GM18520 (cell line): ENCODE measurements around the gene IPCEF1.
A peak's percentile ranks its signal among the peaks of the same experiment; 100 is the strongest.
"Not testable (repeated sequence)": the region's sequence is repeated elsewhere in the genome, so short reads cannot be mapped to it uniquely, and the experiment has no call there.

ENCODE experiments used
- ATAC-seq: cut with Tn5 transposase; IDR thresholded peaks from one replicate; pipeline ENCODE4 v1.9.1; 2021; ENCODE audit not compliant: unreplicated experiment

Gene IPCEF1

DNA sequence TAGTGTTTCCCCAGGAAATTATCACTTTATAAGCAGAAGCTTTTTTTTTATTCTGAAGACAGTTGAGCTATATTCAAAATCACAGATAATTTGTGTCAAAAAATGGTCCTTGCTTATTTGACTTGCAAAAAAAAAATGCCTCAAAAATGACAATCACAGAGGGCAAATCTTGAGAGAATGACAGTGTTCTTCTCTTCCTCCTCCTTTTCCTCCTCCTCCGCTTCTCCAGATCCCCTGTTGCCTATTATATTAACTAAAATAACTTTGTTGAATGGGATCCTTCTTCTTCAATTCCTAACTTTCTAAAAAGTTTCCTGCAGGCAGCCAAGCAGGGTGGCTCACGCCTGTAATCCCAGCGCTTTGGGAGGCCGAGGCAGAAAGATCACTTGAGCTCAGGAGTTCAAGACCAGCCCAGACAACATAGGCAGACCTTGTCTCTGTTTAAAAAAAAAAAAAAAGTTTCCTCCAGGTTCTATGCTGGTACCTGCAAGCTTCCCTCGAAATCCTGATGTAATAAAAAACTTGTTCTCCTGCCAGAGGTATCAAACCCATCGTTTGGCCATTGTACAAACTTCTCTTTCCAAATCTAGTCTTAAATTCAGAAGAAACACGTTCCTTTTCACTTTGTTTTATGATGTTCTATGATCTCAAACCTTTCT, 128.6 kb downstream of the IPCEF1 start:
- ATAC-seq, result no peak

DNA sequence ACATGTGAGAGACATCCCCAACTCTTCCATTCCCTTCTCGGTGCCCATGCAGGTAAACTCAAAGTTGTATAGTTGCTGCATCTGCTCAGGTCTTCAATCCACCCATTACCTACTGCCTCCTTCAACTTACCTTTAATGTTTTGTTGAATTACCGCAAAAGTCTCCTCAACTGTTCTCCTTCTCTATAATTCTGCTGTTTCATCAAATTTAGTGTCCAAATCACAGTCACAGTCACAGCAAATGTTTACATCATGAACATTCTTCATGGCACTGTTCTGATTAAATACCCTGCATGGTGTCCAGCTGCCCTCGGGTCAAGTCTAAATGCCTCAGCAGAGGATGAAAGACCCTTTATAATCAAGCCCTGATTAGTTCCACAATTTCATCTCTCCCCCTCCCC, 130.1 kb downstream of the IPCEF1 start:
- ATAC-seq, result no peak

DNA sequence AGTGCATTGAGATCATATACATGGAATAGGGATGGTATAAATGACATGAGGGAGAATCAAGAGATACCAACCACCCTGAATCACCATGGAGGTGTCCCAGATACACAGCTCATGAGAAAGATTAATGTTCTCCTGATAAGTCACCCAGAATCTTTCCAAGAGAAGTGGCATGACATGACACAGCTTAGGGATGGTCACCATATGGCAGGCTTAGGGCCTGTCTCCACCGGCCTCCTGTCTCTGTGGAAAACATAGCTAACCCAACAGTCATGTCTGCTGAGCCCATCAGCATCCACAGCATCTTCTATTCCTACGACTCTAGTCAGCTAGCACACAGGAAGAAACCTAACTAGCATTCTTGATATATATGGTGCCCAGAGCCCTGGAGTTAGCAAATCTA, 133.3 kb downstream of the IPCEF1 start:
- no peak for ATAC-seq

DNA sequence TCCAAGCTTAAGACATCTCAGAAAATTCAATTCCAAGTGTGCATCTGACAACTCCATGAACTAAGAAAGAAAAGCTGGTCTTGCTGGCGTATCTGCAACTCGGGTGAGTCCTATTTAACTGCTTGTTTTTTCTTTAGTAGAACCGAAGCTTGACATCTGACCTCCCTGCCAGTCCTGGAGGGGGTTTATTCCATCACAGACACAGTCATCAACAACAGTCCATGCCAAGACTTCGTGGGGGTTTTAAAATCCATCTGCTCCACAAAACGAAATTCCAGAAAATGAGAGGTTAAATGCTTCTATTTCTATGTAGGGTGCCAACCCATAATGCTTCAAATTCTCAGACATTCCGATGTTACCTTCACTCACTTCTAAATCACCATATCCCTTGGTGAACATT, 133.9 kb downstream of the IPCEF1 start:
- ATAC-seq, result no peak

DNA sequence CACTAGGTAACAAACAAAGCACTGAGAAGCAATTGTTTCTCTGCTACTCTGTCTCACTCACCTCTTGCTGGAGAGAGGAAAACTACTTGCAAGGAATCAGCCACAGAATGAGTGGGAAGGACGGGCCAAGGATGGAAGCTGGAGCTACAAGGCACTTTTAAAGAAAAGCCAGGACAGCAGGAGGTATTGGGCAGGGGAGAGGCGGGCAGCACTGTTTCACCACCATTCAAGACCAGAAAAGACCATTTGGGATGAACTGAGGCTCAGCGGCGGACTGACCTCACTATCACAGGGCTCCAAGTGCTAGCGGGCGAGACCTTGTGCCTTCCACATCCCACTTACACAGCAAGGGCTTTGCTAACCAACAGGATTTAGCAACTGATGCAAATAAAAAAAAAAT, 137.4 kb downstream of the IPCEF1 start:
- no peak for ATAC-seq

DNA sequence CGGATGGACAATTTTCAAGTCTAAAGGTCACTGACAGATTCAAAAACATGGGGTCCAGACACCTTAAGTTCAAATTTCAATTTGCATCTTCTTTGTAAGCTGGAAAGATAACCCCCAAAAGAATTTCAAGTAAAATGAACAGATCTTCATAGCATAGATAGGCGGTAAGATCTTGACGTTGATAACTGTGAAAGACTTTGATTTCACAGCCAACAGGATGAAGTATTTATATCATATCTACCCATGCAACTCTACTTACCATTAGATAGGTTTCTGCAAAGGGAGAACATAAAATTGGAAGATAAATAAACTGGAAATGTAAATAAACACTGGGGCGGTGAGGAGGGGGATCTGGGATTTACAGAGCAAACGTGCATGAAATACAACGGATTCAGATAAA, 137.8 kb downstream of the IPCEF1 start:
- no peak for ATAC-seq

DNA sequence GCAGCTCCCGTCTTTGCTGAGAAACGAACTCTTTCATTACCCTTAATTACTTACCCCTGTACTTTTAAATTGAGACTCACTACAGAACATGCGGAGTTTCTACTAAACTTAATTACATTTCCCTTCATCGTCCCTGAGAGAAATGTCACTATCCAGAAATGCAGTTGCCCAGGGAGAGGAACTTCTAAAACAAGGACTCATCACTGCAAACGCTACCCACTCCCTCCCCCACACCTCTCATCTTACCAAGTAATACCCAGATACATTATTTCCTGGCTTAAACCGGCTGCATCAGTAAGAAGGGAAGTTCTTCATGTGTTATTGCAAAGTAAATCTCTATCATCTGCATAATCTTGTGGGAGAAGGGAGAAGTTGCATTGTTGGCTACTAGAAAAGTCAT, 138.3 kb downstream of the IPCEF1 start:
- ATAC-seq, result no peak

DNA sequence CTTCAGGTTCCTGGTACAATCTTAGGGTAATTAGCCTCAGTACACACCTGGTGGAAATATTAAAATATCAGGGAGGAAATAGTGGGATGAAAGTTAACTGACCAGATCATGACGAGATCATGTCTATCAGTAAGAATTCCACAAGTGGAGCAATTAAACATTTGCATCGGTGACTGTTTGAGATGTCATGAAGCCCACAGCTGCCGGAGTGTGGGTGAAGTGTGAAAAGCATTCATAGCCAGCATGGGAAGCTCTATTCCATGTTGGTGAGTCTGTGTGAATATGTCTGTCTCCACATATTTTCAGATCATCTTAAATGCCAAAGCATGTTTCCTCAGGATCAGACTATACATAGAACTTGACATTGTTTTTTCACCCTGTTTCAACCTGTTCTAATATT, 142.8 kb downstream of the IPCEF1 start:
- ATAC-seq, result no peak

DNA sequence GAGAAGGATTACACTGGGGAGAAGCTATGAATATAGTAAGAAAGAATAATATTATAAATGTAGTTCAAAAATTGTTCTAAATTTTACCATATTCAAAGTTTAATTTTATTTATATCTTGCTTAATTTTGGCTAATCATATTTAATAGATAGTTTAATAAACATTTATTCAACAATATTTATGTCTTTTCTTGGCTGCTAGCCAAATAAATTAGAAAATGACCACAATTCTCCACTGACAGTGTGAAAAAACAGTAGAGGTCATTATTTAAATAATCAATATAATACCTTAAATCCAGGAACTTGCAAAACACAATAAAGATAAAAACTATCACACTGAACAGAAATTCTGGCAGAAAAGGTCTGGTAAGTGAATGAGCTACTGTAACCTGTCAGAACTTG, 145.9 kb downstream of the IPCEF1 start:
- ATAC-seq, result no peak

DNA sequence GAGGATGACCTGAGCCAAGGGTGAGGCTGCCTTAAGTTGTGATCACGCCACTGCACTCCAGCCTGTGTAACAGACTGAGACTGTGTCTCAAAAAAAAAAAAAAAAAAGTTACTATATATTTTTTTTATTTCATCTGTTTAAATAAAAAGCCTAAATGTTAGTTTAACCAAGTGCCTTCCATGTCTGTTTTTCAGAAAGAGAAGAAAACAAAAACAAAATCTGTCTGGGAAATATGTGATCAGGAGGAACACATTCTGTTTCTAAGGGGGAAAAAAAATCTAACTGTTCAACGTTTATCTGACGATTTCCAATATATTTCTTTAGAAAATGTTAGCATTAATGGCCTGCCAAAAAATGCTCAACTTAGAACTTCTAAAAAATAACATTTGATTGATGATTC, 147.0 kb downstream of the IPCEF1 start:
- ATAC-seq, result no peak

DNA sequence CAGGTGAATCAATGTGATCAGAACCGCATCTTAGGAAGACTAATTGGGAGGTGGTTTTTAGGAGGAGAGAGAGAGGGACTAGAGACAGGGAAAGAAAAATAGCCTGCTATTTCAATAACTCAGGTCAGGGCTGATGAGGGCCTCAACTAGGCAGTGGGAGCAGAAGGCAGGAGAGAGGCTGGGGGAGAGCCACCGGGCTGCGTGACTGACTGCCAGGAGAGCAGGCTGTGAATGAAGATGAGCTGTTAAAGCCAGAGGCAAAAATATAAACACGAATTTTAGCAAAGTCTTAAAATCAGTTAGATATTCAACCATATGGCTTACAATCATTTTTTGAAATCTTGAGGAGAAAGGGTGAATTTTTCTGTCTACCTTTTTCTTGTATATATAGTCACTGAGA, 149.6 kb downstream of the IPCEF1 start:
- no peak for ATAC-seq

DNA sequence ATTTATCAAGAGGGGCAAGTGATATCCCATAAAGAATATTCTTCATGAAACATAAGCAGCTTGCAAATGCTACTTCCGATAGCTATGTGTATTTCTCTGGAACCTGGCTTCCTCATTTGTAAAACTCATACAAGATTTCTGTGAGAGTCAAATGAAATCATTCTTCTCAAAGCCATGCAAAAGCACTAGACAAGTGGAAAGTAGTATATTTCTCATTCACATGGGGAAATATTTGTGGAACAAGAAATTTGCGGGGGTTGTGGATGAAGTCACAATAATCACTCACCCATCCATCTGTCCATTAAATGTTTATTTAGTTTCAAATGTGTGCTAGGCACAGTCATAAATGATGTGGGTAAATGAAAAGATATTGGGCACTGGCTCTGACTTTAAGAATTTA, 150.5 kb downstream of the IPCEF1 start:
- ATAC-seq, result no peak

DNA sequence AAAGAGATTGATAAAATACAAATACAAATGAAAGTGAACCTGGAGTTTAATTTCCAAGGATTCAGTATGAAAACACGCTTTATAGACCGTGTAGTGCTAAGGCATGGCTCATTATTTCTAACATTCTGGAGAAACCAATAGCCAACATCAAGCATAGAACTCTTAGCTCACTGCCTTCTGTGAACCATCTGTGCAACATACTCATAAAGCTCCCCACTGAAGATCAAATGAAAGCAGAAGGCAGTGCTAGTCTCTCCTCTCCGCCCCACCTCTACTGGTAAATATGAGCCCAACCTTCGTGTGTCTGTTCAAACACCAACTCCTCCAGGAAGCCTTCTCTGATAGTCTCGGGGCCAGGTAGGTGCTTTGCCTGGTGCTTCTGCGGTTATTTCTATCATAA, 153.6 kb downstream of the IPCEF1 start:
- ATAC-seq, result no peak

DNA sequence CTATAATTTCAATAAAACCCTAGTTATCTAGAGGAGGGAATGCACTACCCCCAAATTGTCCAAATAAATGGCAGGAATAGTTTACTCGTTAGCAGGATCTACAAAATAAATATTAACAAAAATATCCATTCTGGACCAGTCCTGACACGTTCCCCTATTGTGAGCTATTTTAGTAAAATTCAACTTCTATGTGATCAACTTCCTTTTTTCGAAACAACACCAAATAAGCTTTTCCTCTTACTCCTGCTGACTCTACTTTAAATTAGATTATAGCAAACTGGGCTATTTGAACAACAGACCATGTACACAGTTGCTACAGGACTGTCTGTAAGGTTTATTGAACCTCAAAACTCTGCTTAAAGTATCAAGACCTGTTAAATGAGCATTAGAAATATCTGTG, 154.3 kb downstream of the IPCEF1 start:
- ATAC-seq, result no peak

DNA sequence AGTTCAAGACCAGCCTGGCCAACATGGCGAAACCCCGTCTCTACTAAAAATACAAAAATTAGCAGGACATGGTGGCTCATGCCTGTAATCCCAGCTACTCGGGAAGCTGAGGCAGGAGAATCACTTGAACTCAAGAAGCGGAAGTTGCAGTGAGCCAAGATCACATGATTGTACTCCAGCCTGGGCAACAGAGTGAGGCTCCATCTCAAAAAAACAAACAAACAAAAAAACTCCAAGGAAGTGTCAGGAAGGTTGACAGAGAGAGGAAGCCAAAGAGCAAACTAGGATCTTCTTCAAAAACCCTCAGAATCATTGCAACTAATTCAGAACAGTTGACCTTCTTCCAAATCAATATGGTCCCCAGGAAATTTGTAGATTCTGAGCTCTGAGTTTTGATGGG, 154.9 kb downstream of the IPCEF1 start:
- ATAC-seq, result not testable (repeated sequence)

DNA sequence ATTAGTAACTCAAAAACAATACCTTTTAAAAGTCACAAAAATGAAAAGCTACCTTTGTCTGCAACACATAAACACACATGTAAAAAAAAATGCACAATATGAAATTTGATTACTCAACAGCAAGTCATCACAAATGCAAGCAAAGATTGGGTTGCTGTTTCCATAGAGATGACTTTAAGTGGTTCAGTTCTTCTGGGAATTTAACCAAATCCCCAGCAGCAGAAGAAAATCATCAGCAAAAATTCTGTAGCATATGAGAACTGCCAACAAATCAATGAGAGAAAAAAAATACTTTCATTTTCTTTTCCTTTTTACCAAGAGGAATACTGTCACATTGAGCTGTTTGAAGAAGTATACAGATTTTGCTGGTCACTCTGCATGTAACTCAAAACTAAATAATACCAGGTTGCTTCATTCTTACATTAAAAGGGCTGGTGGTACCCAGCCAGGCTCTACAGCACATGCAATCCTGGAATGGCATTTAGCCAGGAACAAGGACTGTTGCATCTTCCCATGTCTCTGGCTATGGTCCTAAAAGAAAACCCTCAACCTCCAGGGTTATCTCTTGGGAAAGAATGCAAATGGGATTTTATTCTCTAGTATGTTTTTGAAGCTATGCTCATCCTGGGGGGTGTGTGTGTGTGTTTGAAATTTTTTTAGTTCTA, 159.3 kb downstream of the IPCEF1 start:
- ATAC-seq, result no peak

DNA sequence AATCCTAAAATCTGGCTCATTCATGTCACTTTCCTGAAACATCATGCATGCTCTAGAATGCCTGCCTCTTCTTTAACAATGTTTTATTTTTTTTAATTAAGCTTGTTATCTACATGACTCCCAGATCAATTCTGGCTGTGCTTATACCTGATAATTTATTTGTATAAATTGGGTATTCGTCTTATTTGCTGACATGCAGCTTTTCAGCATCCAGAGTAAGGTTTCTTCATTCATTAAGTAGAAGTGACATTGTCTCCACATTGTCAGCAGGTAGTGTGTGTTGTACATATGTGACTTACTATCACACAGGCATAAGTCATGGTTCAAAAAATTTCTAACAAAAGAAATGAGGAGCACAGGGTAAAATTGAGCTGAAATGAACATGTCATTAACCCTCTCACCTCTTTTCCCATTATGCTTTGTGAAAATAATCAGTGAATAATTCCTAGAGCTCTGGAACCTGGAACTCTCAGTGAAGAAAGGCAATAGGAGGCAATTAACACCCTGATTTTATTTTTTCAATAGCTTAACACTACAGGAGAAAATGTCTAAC, 160.2 kb downstream of the IPCEF1 start:
- no peak for ATAC-seq

DNA sequence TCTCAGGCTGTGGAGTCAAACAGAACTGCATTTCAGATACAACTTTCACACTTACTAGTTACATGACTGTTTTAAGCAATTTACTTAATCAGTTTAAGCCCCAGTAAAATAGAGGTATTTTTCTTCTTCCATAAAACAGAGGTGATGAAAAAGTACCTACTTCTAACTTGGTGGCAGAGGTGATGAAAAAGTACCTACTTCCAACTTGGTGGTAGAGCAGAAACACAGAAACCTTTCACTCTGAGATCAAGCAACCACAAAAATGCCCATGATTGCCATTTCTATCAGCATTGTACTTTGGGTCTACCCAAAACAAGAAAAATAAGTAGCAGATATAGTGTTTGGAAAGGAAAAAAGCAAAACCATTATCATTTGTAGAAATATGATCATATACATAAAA, 168.9 kb downstream of the IPCEF1 start:
- ATAC-seq, result peak; percentile 72

DNA sequence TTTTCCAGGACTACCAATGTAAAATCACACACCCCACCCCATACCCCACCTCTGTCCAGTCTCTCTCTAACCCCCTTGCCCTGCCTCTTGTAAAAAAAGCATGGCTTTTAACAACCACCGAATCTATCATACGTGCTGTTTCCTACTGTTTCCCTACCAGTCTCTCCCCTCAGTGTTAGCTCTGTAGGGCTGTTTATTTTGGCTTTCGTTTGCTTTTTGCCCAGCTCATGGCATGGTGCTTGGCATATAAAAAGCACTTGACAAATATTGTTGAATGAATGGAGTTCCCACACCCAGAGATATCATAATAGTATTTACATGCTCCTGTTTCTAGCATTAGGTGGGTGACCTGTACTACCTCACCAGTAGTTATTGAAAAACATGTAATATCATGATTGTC, 169.4 kb downstream of the IPCEF1 start:
- ATAC-seq, result no peak

DNA sequence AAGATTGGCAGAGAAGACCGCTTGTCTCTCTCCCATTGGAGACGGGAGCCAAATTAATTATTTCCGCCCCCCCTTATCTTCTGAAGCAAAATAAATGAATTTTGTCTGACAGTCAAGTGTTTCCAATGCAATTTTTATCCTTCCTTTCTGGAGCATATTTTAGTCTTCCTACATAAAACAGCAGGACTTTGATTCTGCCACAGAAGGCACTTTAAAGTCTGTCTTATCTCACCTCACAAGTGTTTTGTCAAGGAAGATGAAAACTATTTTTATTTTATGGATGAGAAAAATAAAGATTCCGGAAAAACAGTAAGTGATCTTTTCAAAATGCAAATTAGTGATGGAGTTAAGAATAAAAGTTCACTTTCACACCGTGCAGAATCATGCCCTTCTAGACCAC, 177.2 kb downstream of the IPCEF1 start:
- no peak for ATAC-seq

DNA sequence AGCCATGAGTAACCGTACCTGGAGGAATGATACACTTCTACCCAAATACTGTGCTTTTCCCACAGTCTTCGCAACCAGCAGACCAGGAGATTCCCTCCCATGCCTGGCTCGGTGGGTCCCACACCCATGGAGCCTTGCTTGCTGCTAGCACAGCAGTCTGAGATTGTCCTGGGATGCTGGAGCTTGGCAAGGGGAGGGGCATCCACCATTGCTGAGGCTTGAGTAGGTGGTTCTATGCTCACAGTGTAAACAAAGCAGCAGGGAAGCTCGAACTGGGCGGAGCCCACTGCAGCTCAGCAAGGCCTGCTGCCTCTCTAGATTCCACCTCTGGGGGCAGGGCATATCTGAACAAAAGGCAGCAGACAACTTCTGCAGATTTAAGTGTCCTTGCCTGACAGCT, 184.2 kb downstream of the IPCEF1 start:
- not testable (repeated sequence) for ATAC-seq

DNA sequence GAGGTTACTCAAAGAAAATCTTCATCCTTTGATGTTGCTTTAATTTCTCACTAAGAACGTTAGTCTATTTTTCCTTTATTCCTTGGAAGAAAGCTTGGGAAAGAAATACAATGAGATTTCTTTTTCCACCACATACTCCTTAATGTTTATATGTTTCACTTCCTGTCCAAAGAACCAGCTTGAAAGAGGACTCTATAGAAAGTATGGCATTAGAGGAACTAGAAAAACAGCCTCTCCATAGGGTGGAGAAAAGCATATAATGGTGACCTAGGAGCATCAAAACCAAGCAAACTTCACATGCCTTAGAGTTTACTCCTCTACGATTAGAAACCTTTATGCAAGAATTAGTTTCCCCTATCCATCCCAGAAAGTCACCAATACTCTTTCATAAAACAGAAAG, 186.5 kb downstream of the IPCEF1 start:
- no peak for ATAC-seq
